ENCODE data around the gene CCDC136. TPM values are rescaled to one million over a fixed set of nuclear protein-coding genes. Genes with fewer than 3 reads are reported as not detected.

CCDC136 gene
- total and polyA plus RNA-seq, 12 donors, result 1.8 to 14.4 (median 8.0) TPM

DNA sequence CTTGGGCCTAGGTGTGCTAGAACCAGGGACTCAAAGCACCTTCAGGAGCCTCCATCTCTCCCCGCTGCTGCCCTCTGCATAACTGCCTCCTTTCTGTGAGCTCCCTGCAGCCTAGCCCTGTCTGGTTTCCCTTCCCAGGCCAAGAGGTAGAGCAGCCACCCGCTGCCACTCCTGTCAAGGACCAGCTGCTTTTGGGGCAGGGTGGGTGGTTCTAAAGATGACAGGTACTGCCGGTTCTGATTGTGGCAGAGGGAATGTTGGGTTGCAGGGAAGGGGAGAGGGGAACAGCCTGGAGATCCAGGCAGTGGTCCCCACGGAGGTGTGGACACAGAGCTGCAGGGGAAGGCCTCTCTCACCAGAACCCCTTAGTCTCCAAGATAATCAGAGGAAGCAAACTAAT lies 34.7 kb downstream of the CCDC136 start:
- Histone ChIP-seq H3K4me3 (no peak overlapping the region), H3K9me3 (no peaks in the 10 kb centered on the region), H3K36me3 (peaks cover 0 to 7% (median 0%) of the 10 kb centered on the region in 9 donors), H3K27ac (peak overlapping the region in 9 of 10 donors; percentile 84 to 99 (median 96)), H3K4me1 (peaks cover 5 to 39% (median 21%) of the 10 kb centered on the region in 9 donors), H3K27me3 (peaks cover 0 to 29% (median 0%) of the 10 kb centered on the region in 7 donors)
- intact Hi-C loops (cut with DNase I), result loop anchor here in 5 of 10 donors (5.0 to 10.0 kb wide), 3 partner anchors 34 to 74 kb away; partner anchors contain the start of gene CCDC136 (in 4 of the 5)
- no peak for TF ChIP-seq CTCF (IDR thresholded peaks at IDR 0.05)
- 70 to 73% methylated on average over 4 of the region's 4 CpGs for WGBS, 2 donors
- DNase-seq (peak in 1 of 2 donors; percentile 7), ATAC-seq (no peak)

- DNase-seq (no peak), ATAC-seq (no peak)
- H3K27ac ChIP-seq, result peak overlapping the region; percentile 84 to 99 (median 96)
- 65 to 72% methylated on average over 1 of the region's 1 CpG for WGBS, 2 donors
- intact Hi-C loops (cut with DNase I), result loop anchor here in 5 of 10 donors (5.0 to 10.0 kb wide), 3 partner anchors 35 to 75 kb away; partner anchors contain the start of gene CCDC136 (in 4 of the 5)
- H3K4me1 ChIP-seq, result peaks cover 5 to 43% (median 25%) of the 10 kb centered on the region in 9 donors
- H3K27me3 ChIP-seq, result peaks cover 0 to 33% (median 0%) of the 10 kb centered on the region in 7 donors
- H3K4me3 ChIP-seq, result peak overlapping the region in 1 of 10 donors; percentile 13
- no peaks in the 10 kb centered on the region for H3K9me3 ChIP-seq
- TF ChIP-seq CTCF (IDR thresholded peaks at IDR 0.05), result no peak
- H3K36me3 ChIP-seq, result peaks cover 0 to 7% (median 0%) of the 10 kb centered on the region in 9 donors
Observed at GRCh38 chr7:128826916-128827247, 35.1 kb downstream of the CCDC136 start.

GRCh38 chr7:128827248-128827958 lies 35.6 kb downstream of the CCDC136 start:
- Histone ChIP-seq H3K36me3 (peaks cover 0 to 9% (median 0%) of the 10 kb centered on the region in 9 donors), H3K27ac (peak overlapping the region; percentile 84 to 99 (median 96)), H3K27me3 (peaks cover 0 to 38% (median 0%) of the 10 kb centered on the region in 7 donors), H3K9me3 (no peaks in the 10 kb centered on the region), H3K4me1 (peaks cover 10 to 48% (median 30%) of the 10 kb centered on the region in 9 donors), H3K4me3 (peak overlapping the region in 6 of 10 donors; percentile 9 to 40 (median 35))
- DNase-seq (peak; percentile 62), ATAC-seq (peak; percentile 41 to 78 (median 70))
- no peak for TF ChIP-seq CTCF (IDR thresholded peaks at IDR 0.05)
- intact Hi-C loops (cut with DNase I), result loop anchor here in 5 of 10 donors (5.0 to 10.0 kb wide), 3 partner anchors 35 to 75 kb away; partner anchors contain the start of gene CCDC136 (in 4 of the 5)
- 55 to 64% methylated on average over 17 of the region's 17 CpGs for WGBS, 2 donors

- peaks cover 16 to 55% (median 38%) of the 10 kb centered on the region in 9 donors for H3K4me1 ChIP-seq
- intact Hi-C loops (cut with DNase I), result loop anchor here in 5 of 10 donors (5.0 to 10.0 kb wide), 3 partner anchors 36 to 76 kb away; partner anchors contain the start of gene CCDC136 (in 4 of the 5)
- H3K4me3 ChIP-seq, result peak overlapping the region in 6 of 10 donors; percentile 9 to 40 (median 35)
- ATAC-seq (peak; percentile 10 to 56 (median 50)), DNase-seq (peak; percentile 62 to 79)
- H3K9me3 ChIP-seq, result no peaks in the 10 kb centered on the region
- H3K27me3 ChIP-seq, result peaks cover 0 to 44% (median 0%) of the 10 kb centered on the region in 7 donors
- whole genome bisulfite sequencing, 2 donors, result 40 to 61% methylated on average over 10 of the region's 10 CpGs
- H3K36me3 ChIP-seq, result peaks cover 0 to 14% (median 0%) of the 10 kb centered on the region in 9 donors
- H3K27ac ChIP-seq, result peak overlapping the region; percentile 86 to 99 (median 96)
- no peak for TF ChIP-seq CTCF (IDR thresholded peaks at IDR 0.05)
Observed at GRCh38 chr7:128827971-128828711, 36.4 kb downstream of the CCDC136 start.

All from heart right ventricle (tissue), 16 donors.